ENCODE measurements around the gene PKP3.

PKP3 gene

DNA sequence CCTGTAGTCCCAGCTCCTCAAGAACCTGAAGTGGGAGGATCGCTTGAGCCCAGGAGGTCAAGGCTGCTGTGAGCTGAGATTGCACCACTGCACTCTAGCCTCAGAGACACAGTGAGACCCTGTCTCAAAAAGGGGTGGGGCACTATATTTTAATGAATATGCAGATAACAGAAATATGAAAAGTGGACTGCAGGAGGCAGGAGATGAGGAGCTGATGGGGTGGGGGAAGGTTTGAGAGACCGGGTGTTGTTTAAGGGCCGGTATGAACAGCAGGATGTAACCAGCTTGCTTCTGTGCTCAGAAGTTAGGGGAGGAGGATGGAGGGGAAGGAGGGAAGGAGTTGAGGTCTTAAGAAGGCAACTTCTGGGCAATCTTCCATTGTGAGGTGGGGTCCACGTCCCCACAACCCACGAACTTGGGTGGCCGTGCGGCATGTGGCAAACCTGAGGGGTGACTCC lies 26.0 kb upstream of the PKP3 start:
- no peak for TF ChIP-seq ZFX (IDR thresholded peaks at IDR 0.05; ENCODE audit: borderline replicate concordance)
- TF ChIP-seq, protein P1, sequence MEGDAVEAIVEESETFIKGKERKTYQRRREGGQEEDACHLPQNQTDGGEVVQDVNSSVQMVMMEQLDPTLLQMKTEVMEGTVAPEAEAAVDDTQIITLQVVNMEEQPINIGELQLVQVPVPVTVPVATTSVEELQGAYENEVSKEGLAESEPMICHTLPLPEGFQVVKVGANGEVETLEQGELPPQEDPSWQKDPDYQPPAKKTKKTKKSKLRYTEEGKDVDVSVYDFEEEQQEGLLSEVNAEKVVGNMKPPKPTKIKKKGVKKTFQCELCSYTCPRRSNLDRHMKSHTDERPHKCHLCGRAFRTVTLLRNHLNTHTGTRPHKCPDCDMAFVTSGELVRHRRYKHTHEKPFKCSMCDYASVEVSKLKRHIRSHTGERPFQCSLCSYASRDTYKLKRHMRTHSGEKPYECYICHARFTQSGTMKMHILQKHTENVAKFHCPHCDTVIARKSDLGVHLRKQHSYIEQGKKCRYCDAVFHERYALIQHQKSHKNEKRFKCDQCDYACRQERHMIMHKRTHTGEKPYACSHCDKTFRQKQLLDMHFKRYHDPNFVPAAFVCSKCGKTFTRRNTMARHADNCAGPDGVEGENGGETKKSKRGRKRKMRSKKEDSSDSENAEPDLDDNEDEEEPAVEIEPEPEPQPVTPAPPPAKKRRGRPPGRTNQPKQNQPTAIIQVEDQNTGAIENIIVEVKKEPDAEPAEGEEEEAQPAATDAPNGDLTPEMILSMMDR (IDR thresholded peaks at IDR 0.05): no peak

DNA sequence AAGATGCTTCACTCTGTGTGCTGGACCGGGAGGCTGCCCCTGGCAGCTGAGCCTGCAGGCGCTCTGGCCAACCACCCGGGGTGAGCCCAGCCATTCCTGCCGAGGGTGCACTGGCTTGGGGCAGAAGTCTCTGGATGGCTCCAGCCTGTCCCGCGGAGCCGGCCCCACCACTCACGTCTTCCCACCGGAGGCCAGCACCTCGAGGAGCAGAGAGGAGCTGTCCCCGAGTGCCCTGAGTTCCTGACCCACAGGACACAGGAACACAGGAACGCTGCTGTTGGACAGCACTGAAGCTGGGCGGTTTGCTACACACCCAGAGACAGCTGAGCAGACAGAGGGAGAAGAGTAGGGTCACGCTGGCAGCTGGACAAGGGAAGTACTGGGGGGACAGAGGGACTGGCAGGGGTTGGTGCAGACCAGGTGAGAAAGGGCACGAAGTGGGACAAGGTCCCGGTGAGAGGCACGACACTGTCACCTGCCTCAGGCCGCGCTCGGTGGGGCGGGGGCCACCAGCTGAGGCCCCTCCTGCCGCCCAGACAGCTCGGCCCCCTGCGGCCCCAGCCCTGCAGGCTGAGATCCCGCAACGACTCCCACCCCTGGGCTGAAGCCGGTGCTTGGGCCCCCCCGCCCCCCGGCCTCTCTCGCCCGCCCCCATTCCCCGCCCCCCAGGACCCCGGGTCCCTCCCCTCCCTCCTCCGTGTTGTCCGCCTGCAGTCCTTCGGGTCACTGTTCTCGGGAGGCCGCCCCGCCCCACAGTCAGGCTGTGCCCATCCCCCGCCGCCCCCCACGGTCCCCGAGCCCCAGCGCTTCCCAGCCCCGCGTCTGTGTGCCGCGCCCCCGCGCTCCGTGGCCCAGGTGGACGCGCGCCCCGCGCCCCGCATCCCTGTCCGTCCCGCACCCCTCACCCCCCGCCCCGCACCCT lies 25.3 kb upstream of the PKP3 start:
- TF ChIP-seq ZFX (IDR thresholded peaks at IDR 0.05; ENCODE audit: borderline replicate concordance): no peak
- TF ChIP-seq, protein P1 (IDR thresholded peaks at IDR 0.05): no peak
- H3K27ac ChIP-seq: no peak overlapping the region

More for the DNA sequence above, 26.0 kb upstream of the PKP3 start:
- no peak overlapping the region for H3K27ac ChIP-seq

DNA sequence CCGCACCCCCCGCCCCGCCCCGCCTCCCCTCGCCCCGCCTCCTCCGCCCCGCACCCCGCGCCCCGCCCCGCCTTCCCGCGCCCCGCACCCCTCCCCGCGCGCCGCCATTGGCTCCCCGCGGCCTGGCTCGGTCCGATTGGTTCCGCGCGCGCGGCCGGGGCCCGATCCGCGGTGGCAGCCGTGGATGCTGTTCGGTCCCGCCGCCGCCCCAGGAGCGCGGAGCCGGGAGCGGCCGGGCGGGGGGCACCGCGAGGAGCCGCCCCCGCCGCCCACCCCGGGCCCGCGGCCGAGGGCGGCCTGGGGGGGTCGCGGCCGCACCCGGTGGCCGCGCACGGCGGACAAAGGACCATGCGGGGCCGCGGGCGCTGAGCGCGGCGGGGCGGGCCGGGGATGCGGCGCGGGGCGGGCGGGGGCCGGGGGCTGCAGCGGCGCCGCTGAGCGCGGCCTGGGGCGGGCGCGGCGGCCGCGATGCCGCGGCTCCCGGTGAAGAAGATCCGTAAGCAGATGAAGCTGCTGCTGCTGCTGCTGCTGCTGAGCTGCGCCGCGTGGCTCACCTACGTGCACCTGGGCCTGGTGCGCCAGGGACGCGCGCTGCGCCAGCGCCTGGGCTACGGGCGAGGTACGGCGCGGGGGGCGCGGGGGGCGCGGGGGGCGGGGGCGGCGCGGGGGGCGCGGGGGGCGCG lies 24.5 kb upstream of the PKP3 start, which contains the start of gene B4GALNT4:
Gene B4GALNT4, plus strand, starts transcription at position 164 of the 683 bp plus-strand sequence. Its CDS starts 305 bp downstream, at position 469.
- TF ChIP-seq, protein P1 (IDR thresholded peaks at IDR 0.05): no peak
- no peak within 1 kb of the TSS for H3K27ac ChIP-seq

DNA sequence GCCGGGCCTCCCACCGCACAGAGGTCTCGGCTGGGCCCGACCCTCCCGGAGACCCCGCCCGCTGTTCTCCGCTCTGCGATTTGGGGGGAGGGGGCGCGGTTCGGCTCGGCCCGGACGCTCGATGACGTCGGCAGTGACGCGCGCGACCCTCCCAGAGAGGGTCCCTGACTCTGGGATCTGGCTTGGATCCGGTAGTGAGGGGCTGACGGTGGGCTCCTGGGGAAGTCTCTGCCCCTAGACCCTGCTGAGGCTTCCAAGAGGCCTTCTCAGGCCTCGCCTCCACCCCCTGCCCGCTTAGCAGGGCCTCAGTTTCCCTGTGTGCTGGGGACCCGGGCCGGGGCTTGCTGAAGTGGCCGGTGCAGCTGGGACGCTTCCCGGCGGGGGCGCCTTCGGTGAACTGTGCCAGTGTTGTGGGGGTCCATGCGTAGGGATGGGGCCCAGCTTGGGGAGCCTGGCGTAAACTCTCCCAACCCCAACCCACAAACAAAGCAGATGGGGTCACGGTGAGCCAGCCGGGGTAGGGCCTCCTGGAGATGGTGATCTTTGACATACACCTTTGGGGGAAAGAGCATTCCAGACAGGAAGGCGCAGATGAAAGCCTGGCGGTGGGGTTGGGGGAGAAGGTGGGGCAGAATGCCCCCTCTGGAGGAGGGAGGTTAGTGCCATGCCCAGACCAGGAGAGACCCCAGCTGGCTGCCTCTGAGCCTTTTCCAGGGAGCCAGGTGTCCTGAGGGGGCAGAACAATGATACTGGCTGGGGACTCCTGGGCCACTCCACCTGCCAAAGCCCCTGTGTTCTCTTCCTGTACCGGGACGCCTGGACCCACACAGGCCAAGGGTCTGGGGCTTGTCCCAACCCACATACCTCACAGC lies 23.7 kb upstream of the PKP3 start:
- no peak overlapping the region for H3K27ac ChIP-seq
- TF ChIP-seq ZFX (IDR thresholded peaks at IDR 0.05; ENCODE audit: borderline replicate concordance): no peak
- TF ChIP-seq, protein P1 (IDR thresholded peaks at IDR 0.05): no peak

DNA sequence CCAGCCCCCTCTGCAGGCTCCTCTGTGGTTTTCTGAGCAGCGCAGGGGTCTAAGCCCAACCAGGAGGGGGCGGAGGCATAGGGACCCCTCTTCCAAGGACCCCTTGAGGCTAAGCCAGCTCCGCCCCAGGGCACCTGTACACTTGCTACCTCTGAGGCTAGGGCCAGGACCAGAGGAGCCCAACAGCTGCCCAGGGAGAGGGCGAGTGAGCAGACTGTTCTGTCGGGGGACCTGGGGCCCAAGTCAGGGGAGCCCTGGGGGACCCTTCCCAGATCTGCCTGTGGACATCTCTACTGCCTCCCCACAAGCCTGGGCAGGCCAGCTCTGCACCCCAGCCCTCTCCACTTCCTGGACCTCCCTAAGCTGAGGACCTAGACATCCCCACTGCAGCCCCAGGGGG lies 23.0 kb upstream of the PKP3 start:
- TF ChIP-seq ZFX (IDR thresholded peaks at IDR 0.05; ENCODE audit: borderline replicate concordance): no peak
- TF ChIP-seq, protein P1 (IDR thresholded peaks at IDR 0.05): no peak
- H3K27ac ChIP-seq: no peak overlapping the region

DNA sequence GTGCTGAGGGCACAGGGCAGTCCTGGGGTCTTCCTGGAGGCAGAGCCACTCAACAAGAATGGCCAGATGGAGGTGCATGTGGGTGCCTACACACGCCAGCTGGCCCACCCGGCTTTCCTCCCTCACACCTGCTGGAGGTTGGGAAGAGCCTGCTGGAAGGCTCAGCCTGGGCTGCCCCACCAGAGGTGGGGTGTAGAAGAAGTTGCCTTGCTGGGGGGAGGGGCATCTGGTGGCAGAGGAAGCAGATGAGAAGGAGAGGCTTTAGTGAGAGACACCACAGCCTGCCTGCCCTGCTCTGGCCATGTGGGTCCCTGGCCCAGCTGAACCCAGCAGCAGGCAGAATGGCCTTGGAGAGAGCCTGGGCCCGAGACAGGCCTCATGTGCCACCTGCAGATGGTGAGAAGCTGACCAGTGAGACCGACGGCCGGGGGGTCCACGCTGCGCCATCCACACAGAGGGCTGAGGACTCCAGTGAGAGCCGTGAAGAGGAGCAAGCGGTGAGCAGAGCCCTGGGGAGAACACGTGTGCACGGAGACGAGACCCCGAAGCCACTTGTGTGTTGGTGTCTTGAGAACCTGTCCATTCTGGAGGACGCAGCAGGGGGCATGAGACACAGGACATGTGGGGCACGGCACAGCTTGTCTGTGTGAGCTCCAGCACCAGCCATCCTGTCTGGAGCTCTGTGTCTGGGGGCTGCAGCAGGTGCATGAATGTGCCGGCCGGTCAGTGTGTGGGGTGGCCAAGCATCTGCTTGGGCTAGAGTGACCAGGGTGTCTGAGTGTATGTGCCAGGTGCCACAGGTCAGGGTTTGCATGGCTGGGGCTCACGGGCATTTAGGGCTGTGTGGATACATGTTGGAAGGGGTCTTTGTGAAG lies 22.1 kb upstream of the PKP3 start:
- no peak for TF ChIP-seq ZFX (IDR thresholded peaks at IDR 0.05; ENCODE audit: borderline replicate concordance)
- TF ChIP-seq, protein P1 (IDR thresholded peaks at IDR 0.05): no peak
- H3K27ac ChIP-seq: no peak overlapping the region
